ENCODE measurements around the gene ADCY9.

DNA sequence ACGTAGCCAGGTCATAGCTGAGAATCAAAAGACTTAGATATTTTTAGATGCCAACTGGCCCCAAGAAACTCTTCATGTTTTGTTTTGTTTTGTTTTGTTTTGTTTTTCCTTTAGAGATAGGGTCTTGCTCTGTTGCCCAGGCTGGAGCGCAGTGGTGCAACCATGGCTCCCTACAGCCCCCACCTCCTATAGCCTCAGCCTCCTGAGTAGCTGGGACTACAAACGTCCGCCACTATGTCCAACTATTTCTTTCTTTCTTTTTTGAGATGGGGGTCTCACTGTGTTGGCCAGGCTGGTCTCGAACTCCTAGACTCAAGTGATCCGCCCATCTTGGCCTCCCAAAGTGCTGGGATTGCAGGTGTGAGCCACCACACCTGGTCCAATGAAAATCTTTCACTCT lies 107.1 kb downstream of the ADCY9 start:
- TF ChIP-seq, protein P1, sequence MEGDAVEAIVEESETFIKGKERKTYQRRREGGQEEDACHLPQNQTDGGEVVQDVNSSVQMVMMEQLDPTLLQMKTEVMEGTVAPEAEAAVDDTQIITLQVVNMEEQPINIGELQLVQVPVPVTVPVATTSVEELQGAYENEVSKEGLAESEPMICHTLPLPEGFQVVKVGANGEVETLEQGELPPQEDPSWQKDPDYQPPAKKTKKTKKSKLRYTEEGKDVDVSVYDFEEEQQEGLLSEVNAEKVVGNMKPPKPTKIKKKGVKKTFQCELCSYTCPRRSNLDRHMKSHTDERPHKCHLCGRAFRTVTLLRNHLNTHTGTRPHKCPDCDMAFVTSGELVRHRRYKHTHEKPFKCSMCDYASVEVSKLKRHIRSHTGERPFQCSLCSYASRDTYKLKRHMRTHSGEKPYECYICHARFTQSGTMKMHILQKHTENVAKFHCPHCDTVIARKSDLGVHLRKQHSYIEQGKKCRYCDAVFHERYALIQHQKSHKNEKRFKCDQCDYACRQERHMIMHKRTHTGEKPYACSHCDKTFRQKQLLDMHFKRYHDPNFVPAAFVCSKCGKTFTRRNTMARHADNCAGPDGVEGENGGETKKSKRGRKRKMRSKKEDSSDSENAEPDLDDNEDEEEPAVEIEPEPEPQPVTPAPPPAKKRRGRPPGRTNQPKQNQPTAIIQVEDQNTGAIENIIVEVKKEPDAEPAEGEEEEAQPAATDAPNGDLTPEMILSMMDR (IDR thresholded peaks at IDR 0.05) = no peak
- TF ChIP-seq EZH2 (IDR thresholded peaks at IDR 0.05; ENCODE audit: borderline replicate concordance, insufficient read depth, low read depth, low read length, poor library complexity, severe bottlenecking) = no peak

All from B cell (primary cell).